GM12874 (cell line): ENCODE measurements around the gene HIPK1.

Experiments used
- CTCF ChIP-seq: IDR thresholded peaks from 2 replicates; pipeline ENCODE4 v1.5.1; 2011; ENCODE audit warnings: low read depth, mild to moderate bottlenecking, control low read depth, low read length, moderate library complexity; ENCODE audit not compliant: insufficient read depth

HIPK1 gene

DNA sequence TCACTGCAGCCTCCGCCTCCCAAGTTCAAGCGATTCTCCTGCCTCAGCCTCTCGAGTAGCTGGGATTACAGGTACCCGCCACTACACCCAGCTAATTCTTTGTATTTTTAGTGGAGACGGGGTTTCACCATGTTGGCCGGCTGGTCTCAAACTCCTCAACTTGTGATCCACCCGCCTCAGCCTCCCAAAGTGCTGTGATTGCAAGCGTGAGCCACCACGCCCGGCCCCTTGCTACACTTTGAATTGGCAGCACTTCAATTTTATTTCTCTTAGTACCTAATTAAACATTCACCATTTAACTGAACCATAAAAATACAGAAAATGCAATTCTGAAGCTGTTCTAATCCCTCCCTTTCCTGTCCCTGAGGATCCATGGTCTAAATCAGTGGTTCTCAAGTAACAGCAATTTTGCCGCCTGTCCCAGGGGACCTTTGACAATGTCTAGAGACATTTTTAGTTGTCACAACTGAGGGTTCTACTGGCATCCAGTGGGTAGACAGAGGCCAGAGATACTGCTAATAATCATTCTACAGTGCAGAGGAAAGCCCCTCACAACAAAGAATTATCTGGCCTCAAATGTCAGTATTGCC lies 37.4 kb upstream of the HIPK1 start:
- TF ChIP-seq CTCF, result no peak

- no peak for TF ChIP-seq CTCF
Measured at GRCh38 chr1:113893267-113893666, 35.9 kb upstream of the HIPK1 start.

- TF ChIP-seq CTCF, result no peak
Measured at GRCh38 chr1:113895098-113895497, 34.0 kb upstream of the HIPK1 start.

- no peak for TF ChIP-seq CTCF
Measured at GRCh38 chr1:113895961-113896360, 33.2 kb upstream of the HIPK1 start.

- no peak for TF ChIP-seq CTCF
Measured at GRCh38 chr1:113898241-113898814, 30.8 kb upstream of the HIPK1 start.

DNA sequence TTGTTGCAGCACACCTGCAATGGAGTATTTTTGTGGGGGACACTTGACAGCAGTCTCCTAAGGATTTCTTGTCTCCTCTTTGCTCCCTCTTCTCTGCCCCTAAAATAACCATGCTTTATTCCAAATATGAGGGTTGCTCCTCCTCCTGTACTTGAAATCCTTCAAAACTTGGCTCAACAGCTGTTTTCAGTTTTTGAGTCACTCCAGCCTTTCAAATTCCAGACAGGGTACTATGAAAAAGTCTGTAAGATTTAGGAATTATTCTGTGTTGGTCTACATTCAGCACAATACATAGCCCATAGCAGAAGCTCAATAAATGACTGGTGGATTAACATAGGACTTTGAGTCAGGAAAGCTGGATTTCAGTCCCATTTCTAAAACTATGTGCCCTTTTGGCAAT lies 30.0 kb upstream of the HIPK1 start:
- no peak for TF ChIP-seq CTCF

DNA sequence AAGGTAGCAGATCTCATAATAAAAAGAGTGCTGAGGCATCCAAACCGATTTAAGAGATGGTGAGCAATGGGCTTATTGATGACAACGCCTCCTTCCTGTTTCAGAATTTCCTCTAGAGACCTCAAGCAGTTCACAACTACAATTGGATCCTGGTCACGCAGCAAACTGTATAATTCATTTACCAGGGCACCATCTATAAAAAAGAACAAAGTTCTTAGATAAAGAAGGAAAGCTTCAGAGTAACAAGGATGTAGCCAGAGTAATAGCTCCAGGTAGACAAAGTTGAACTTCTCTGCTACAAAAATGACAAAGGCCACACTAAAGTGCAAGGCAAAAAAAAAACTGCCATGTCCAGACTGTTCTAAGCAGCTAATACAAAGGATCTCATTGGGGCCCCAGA lies 27.9 kb upstream of the HIPK1 start:
- TF ChIP-seq CTCF, result no peak
